GM19328 (cell line): ENCODE results near the gene BACH2.
"Not testable (repeated sequence)": the region's sequence is repeated elsewhere in the genome, so short reads cannot be mapped to it uniquely, and the experiment has no call there.

ENCODE experiments used
- ATAC-seq: cut with Tn5 transposase; IDR thresholded peaks from one replicate; pipeline ENCODE4 v1.9.1; 2021; ENCODE audit warnings: mild to moderate bottlenecking, moderate library complexity; ENCODE audit not compliant: unreplicated experiment

Gene BACH2

GRCh38 chr6:90131614-90132423 is 164.8 kb downstream of the BACH2 start:
- ATAC-seq, result no peak

- ATAC-seq, result no peak
Observed at GRCh38 chr6:90131125-90131524, 165.5 kb downstream of the BACH2 start.

- ATAC-seq, result not testable (repeated sequence)
Observed at GRCh38 chr6:90128687-90129086, 168.0 kb downstream of the BACH2 start.

- no peak for ATAC-seq
Observed at GRCh38 chr6:90127595-90127994, 169.0 kb downstream of the BACH2 start.

- no peak for ATAC-seq
Observed at GRCh38 chr6:90126839-90127238, 169.8 kb downstream of the BACH2 start.

- ATAC-seq, result no peak
Observed at GRCh38 chr6:90126181-90126580, 170.5 kb downstream of the BACH2 start.

GRCh38 chr6:90124874-90125510 is 171.7 kb downstream of the BACH2 start:
- ATAC-seq, result no peak

GRCh38 chr6:90123831-90124230 is 172.8 kb downstream of the BACH2 start:
- no peak for ATAC-seq

- ATAC-seq, result no peak
Observed at GRCh38 chr6:90121982-90122381, 174.7 kb downstream of the BACH2 start.

GRCh38 chr6:90120327-90120726 is 176.3 kb downstream of the BACH2 start:
- ATAC-seq, result no peak

- no peak for ATAC-seq
Observed at GRCh38 chr6:90119618-90120017, 177.0 kb downstream of the BACH2 start.

GRCh38 chr6:90118581-90118980 is 178.1 kb downstream of the BACH2 start:
- ATAC-seq, result no peak

- no peak for ATAC-seq
Observed at GRCh38 chr6:90118069-90118468, 178.6 kb downstream of the BACH2 start.

- ATAC-seq, result not testable (repeated sequence)
Observed at GRCh38 chr6:90116126-90116525, 180.5 kb downstream of the BACH2 start.

GRCh38 chr6:90113389-90113788 is 183.3 kb downstream of the BACH2 start:
- ATAC-seq, result no peak

- no peak for ATAC-seq
Observed at GRCh38 chr6:90111387-90111786, 185.3 kb downstream of the BACH2 start.

GRCh38 chr6:90110971-90111370 is 185.7 kb downstream of the BACH2 start:
- no peak for ATAC-seq

- ATAC-seq, result no peak
Observed at GRCh38 chr6:90109141-90109540, 187.5 kb downstream of the BACH2 start.

- ATAC-seq, result peak; percentile 83
Observed at GRCh38 chr6:90107771-90108282, 188.8 kb downstream of the BACH2 start.

GRCh38 chr6:90107371-90107770 is 189.3 kb downstream of the BACH2 start:
- no peak for ATAC-seq

- no peak for ATAC-seq
Observed at GRCh38 chr6:90106449-90106848, 190.2 kb downstream of the BACH2 start.

GRCh38 chr6:90105506-90106170 is 191.0 kb downstream of the BACH2 start:
- ATAC-seq, result no peak
